ENCODE measurements around the gene XK.

Gene XK

GRCh38 chrX:37697169-37697760 lies 11.7 kb downstream of the XK start:
- DNase-seq (ENCODE audit: low spot score) = no peak
- TF ChIP-seq CTCF (IDR thresholded peaks at IDR 0.05; ENCODE audit: extremely low read depth, missing control alignments) = no peak

- no peak for TF ChIP-seq CTCF (IDR thresholded peaks at IDR 0.05; ENCODE audit: extremely low read depth, missing control alignments)
Measured at GRCh38 chrX:37701588-37701987, 16.0 kb downstream of the XK start.

GRCh38 chrX:37711991-37712390 lies 26.4 kb downstream of the XK start:
- no peak for DNase-seq (ENCODE audit: low spot score)
- TF ChIP-seq CTCF (IDR thresholded peaks at IDR 0.05; ENCODE audit: extremely low read depth, missing control alignments) = no peak

More at GRCh38 chrX:37701588-37701987, 16.0 kb downstream of the XK start:
- no peak for DNase-seq (ENCODE audit: low spot score)

- DNase-seq (ENCODE audit: low spot score) = no peak
- TF ChIP-seq CTCF (IDR thresholded peaks at IDR 0.05; ENCODE audit: extremely low read depth, missing control alignments) = no peak
Measured at GRCh38 chrX:37712458-37712857, 26.9 kb downstream of the XK start.

- DNase-seq (ENCODE audit: low spot score) = no peak
- no peak for TF ChIP-seq CTCF (IDR thresholded peaks at IDR 0.05; ENCODE audit: extremely low read depth, missing control alignments)
Measured at GRCh38 chrX:37714479-37714878, 28.9 kb downstream of the XK start.

- no peak for TF ChIP-seq CTCF (IDR thresholded peaks at IDR 0.05; ENCODE audit: extremely low read depth, missing control alignments)
- no peak for DNase-seq (ENCODE audit: low spot score)
Measured at GRCh38 chrX:37716602-37717001, 31.0 kb downstream of the XK start.

GRCh38 chrX:37717708-37718107 lies 32.1 kb downstream of the XK start:
- no peak for DNase-seq (ENCODE audit: low spot score)
- no peak for TF ChIP-seq CTCF (IDR thresholded peaks at IDR 0.05; ENCODE audit: extremely low read depth, missing control alignments)
